Muscle of leg (tissue), 11 donors: ENCODE measurements around the gene AFG3L2. TPM values are rescaled to one million over a fixed set of nuclear protein-coding genes. Genes with fewer than 3 reads are reported as not detected.

Experiments
- DNase-seq: peaks from one replicate; pipeline ENCODE4 v3.0.0; 2013
- H3K27ac ChIP-seq: one replicate; pipeline ENCODE4 v1.5.1; 2013; ENCODE audit warnings: mild to moderate bottlenecking, low read length, control low read depth
- H3K27me3 ChIP-seq: one replicate; pipeline ENCODE4 v1.6.1; 2013; ENCODE audit warnings: low read length; ENCODE audit not compliant: control insufficient read depth, insufficient read depth
- H3K36me3 ChIP-seq: one replicate; pipeline ENCODE4 v1.6.1; 2013; ENCODE audit warnings: low read length; ENCODE audit not compliant: control insufficient read depth, insufficient read depth
- H3K4me1 ChIP-seq: one replicate; pipeline ENCODE4 v1.6.1; 2013; ENCODE audit warnings: low read length; ENCODE audit not compliant: control insufficient read depth, insufficient read depth
- H3K4me3 ChIP-seq: one replicate; pipeline ENCODE4 v1.5.1; 2013; ENCODE audit warnings: low read length, control low read depth
- H3K9me3 ChIP-seq: replicated peaks from 2 replicates; pipeline ENCODE4 v1.6.1; 2013; ENCODE audit warnings: low read depth, low read length; ENCODE audit not compliant: control insufficient read depth
- WGBS: methylation state at CpG from one replicate; pipeline ENCODE4 v1.1.5; 2013; ENCODE audit warnings: missing lambda C conversion rate; ENCODE audit not compliant: insufficient coverage; 5-methylcytosine and 5-hydroxymethylcytosine counted together
- polyA plus RNA-seq, 8 donors: library from polyadenylated mRNA; unstranded; fragments of 120-200 nt; gene quantifications; one replicate each; pipeline versions ENCODE4 v1.2.1 to v1.2.3, GENCODE V29; 2013; ENCODE audit warnings: inconsistent platforms in 1 of 8, low replicate concordance in 1 of 8; ENCODE audit not compliant: insufficient read length in 8 of 8, insufficient read depth in 1 of 8
- total RNA-seq: library from RNA; stranded (reverse); fragments of 120-200 nt; gene quantifications from one replicate; pipeline ENCODE4 v1.2.4, GENCODE V29; 2013

The AFG3L2 gene
- total and polyA plus RNA-seq, 9 donors = 41.0 to 50.4 (median 43.2) TPM

GRCh38 chr18:12342661-12343060, 34.4 kb downstream of the AFG3L2 start:
- Histone ChIP-seq H3K36me3 (peaks cover 62% of the 10 kb centered on the region), H3K27ac (no peak overlapping the region), H3K27me3 (no peaks in the 10 kb centered on the region), H3K9me3 (no peaks in the 10 kb centered on the region), H3K4me3 (no peak overlapping the region), H3K4me1 (no peaks in the 10 kb centered on the region)
- 100% methylated on average over 1 of the region's 4 CpGs for WGBS
- DNase-seq = no peak

GRCh38 chr18:12340945-12341660, 35.9 kb downstream of the AFG3L2 start:
- Histone ChIP-seq H3K4me1 (no peaks in the 10 kb centered on the region), H3K36me3 (peaks cover 62% of the 10 kb centered on the region)
- 86% methylated on average over 4 of the region's 5 CpGs for WGBS

GRCh38 chr18:12338382-12338781, 38.6 kb downstream of the AFG3L2 start:
- WGBS = 40% methylated on average over 1 of the region's 2 CpGs
- no peaks in the 10 kb centered on the region for H3K27me3 ChIP-seq
- no peak overlapping the region for H3K27ac ChIP-seq
- DNase-seq = no peak
- H3K9me3 ChIP-seq = no peaks in the 10 kb centered on the region
- no peaks in the 10 kb centered on the region for H3K4me1 ChIP-seq
- H3K36me3 ChIP-seq = peaks cover 68% of the 10 kb centered on the region
- no peak overlapping the region for H3K4me3 ChIP-seq

More at GRCh38 chr18:12340945-12341660, 35.9 kb downstream of the AFG3L2 start:
- no peak for DNase-seq
- Histone ChIP-seq H3K27me3 (no peaks in the 10 kb centered on the region), H3K27ac (no peak overlapping the region), H3K4me3 (no peak overlapping the region), H3K9me3 (no peaks in the 10 kb centered on the region)

GRCh38 chr18:12336887-12337286, 40.1 kb downstream of the AFG3L2 start:
- Histone ChIP-seq H3K9me3 (no peaks in the 10 kb centered on the region), H3K4me1 (no peaks in the 10 kb centered on the region), H3K4me3 (no peak overlapping the region), H3K27ac (no peak overlapping the region), H3K36me3 (peaks cover 62% of the 10 kb centered on the region), H3K27me3 (no peaks in the 10 kb centered on the region)
- DNase-seq = no peak
- WGBS = no CpG with 5 or more reads among the region's 6 CpGs

- Histone ChIP-seq H3K4me1 (no peaks in the 10 kb centered on the region), H3K27ac (no peak overlapping the region), H3K36me3 (peaks cover 60% of the 10 kb centered on the region), H3K27me3 (no peaks in the 10 kb centered on the region), H3K9me3 (no peaks in the 10 kb centered on the region), H3K4me3 (no peak overlapping the region)
- DNase-seq = no peak
- 52% methylated on average over 2 of the region's 2 CpGs for WGBS
These were observed 40.8 kb downstream of the AFG3L2 start for GRCh38 chr18:12336171-12336613.

DNA sequence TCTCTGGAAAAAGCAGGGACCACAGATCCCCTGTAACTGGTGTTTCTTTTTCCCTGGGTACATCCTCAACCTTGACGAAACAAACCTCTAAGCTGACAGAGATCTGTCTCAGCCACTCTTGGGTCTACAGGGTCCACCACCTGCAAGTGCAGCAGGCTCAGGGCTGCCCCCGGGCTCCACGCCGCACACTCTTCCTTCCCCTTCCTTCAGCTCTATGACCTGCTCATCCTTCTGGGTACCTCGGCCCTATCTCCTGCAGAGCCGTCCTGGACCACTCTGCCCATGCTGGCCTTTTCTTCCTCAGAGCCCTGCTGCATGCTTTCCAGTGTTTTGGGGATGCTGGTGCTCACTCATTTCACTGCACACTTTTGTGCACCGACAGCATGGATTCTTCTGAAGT, 41.5 kb downstream of the AFG3L2 start:
- WGBS = 74% methylated on average over 6 of the region's 7 CpGs
- Histone ChIP-seq H3K4me3 (no peak overlapping the region), H3K36me3 (peaks cover 61% of the 10 kb centered on the region), H3K4me1 (no peaks in the 10 kb centered on the region), H3K9me3 (no peaks in the 10 kb centered on the region), H3K27me3 (no peaks in the 10 kb centered on the region), H3K27ac (no peak overlapping the region)
- no peak for DNase-seq

DNA sequence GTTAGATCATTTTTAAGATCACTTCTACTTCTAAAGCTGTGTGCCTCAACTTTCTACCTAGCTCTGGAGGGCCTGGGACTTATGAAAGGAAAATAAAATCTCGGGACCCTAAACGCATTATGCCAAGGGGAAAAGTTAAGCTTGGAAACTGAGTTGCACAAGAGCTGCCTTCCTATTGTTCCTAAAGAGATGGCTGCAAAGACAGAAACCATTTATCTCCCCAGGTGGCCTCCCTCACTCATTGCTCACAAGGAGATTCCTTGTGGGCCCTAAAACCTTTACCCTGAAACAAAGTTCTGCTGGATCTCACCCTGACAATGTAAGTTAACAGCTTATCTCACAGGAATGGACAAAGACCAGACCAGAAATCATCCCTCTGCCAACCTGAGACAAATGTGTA, 42.2 kb downstream of the AFG3L2 start:
- Histone ChIP-seq H3K9me3 (no peaks in the 10 kb centered on the region), H3K4me1 (no peaks in the 10 kb centered on the region), H3K4me3 (no peak overlapping the region), H3K27me3 (no peaks in the 10 kb centered on the region), H3K27ac (no peak overlapping the region), H3K36me3 (peaks cover 59% of the 10 kb centered on the region)
- DNase-seq = no peak
- no CpG with 5 or more reads among the region's 2 CpGs for WGBS

DNA sequence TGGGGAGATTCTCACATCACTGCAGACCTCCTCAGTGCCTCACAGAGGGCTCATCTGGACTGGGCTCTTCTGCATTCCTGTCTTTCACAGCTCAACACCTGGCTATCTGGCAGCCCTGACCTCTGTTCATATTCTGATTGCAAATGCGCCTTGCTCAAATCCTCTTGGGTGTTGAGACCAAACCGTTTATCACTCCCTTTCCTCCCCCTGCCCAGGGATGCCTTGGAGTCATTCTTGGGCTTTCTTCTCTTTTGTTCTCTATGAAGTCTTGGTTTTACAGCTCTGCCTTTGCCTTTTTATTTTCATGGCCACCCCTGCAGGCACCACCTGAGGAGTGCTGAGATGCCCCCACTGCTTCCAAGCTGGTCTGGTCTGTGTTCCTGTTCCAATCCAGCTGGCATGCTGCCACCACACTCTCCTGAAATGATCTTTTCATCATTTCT, 42.6 kb downstream of the AFG3L2 start:
- Histone ChIP-seq H3K4me1 (no peaks in the 10 kb centered on the region), H3K9me3 (no peaks in the 10 kb centered on the region), H3K27ac (no peak overlapping the region), H3K36me3 (peaks cover 61% of the 10 kb centered on the region), H3K27me3 (no peaks in the 10 kb centered on the region), H3K4me3 (no peak overlapping the region)
- DNase-seq = no peak
- WGBS = 25% methylated on average over 2 of the region's 2 CpGs

DNA sequence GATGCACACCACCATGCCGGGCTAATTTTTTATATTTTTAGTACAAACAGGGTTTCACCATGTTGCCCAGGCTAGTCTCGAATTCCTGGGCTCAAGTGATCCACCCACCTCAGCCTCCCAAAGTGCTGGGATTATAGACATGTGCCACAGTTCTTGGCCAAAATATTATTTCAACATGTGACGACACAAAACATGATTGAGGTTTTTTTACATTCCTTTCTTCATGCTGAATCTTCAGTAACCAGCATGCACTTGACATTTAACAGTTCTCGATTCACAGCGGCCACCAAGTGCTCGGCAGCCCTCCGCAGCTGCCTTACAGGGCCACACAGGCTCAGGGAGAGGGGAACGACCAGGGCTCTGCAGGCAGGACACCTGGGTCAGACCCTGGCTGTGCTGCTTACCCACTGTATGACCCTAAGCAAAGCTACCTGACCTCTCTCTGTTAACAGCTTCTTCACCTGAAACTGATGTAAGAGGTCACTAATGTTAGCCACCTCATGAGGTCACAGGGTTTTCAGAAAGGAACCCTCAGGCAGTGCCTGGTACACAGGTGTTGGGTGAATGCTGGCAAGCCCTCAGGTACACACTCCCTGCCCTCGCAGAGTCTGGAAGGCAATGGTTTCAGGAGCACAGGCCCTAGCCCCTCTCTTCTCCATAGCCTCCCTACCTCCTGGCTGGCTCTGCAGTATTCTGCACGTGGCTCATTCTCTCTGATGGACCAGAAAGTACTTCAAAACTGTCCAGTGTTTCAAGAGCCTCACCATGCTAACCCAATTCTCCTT, 43.3 kb downstream of the AFG3L2 start:
- H3K4me1 ChIP-seq = no peaks in the 10 kb centered on the region
- 78% methylated on average over 9 of the region's 10 CpGs for WGBS
- no peaks in the 10 kb centered on the region for H3K9me3 ChIP-seq
- DNase-seq = no peak
- H3K36me3 ChIP-seq = peaks cover 63% of the 10 kb centered on the region
- H3K27ac ChIP-seq = no peak overlapping the region
- no peak overlapping the region for H3K4me3 ChIP-seq
- H3K27me3 ChIP-seq = no peaks in the 10 kb centered on the region

DNA sequence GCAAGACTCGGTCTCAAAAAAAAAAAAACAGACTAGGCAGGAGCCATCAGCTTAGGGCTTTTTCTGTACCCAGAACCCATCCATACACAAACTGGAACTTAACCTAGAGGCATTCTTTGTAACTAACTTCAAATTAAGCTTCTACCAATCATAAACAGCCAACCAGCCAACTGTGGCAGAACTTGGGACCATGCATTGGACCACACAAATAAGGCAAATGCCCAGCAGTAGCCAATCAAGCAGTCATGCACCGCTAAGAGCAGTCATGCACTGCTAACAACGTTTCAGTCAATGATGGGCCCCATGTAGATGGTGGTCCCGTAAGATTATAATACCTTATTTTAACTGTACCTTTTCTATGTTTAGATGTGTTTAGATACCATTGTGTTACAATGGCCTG, 46.3 kb downstream of the AFG3L2 start:
- no peak for DNase-seq
- no CpG with 5 or more reads among the region's 4 CpGs for WGBS
- Histone ChIP-seq H3K36me3 (peaks cover 64% of the 10 kb centered on the region), H3K27me3 (no peaks in the 10 kb centered on the region), H3K27ac (no peak overlapping the region), H3K4me1 (peaks cover 11% of the 10 kb centered on the region), H3K4me3 (no peak overlapping the region), H3K9me3 (no peaks in the 10 kb centered on the region)
